GM19463 (cell line): ENCODE data around the gene RBM18.

Experiments used
- ATAC-seq: cut with Tn5 transposase; IDR thresholded peaks from one replicate; pipeline ENCODE4 v1.9.1; 2021; ENCODE audit warnings: mild to moderate bottlenecking, moderate library complexity; ENCODE audit not compliant: unreplicated experiment

The RBM18 gene

GRCh38 chr9:122225312-122226141 lies 39.1 kb downstream of the RBM18 start:
- no peak for ATAC-seq

DNA sequence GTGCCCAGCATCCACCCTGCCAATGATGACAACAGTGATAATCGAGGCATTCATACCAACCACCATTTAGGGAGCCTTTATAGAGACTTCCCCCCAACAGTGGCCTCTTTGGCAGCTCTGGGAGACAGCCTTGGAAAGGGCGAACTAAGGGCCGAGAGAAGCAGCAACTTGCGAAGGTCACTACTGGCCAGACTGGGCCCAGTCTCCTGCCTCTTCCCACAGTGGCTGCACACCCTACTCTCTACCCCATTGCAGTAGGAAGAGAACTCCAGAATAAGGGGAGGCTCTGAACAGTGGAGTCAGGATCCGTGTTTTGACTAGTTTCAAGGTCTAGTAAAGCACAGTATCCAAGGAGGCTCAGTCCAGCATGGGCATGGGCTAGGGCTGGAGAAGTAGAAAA lies 41.2 kb downstream of the RBM18 start:
- ATAC-seq: no peak

- no peak for ATAC-seq
Observed at GRCh38 chr9:122222791-122223190, 41.8 kb downstream of the RBM18 start.

- ATAC-seq: no peak
Observed at GRCh38 chr9:122221183-122221811, 43.3 kb downstream of the RBM18 start.

GRCh38 chr9:122220673-122221182 lies 43.9 kb downstream of the RBM18 start:
- ATAC-seq: no peak

GRCh38 chr9:122219856-122220672 lies 44.6 kb downstream of the RBM18 start:
- no peak for ATAC-seq

- no peak for ATAC-seq
Observed at GRCh38 chr9:122218935-122219855, 45.4 kb downstream of the RBM18 start.

DNA sequence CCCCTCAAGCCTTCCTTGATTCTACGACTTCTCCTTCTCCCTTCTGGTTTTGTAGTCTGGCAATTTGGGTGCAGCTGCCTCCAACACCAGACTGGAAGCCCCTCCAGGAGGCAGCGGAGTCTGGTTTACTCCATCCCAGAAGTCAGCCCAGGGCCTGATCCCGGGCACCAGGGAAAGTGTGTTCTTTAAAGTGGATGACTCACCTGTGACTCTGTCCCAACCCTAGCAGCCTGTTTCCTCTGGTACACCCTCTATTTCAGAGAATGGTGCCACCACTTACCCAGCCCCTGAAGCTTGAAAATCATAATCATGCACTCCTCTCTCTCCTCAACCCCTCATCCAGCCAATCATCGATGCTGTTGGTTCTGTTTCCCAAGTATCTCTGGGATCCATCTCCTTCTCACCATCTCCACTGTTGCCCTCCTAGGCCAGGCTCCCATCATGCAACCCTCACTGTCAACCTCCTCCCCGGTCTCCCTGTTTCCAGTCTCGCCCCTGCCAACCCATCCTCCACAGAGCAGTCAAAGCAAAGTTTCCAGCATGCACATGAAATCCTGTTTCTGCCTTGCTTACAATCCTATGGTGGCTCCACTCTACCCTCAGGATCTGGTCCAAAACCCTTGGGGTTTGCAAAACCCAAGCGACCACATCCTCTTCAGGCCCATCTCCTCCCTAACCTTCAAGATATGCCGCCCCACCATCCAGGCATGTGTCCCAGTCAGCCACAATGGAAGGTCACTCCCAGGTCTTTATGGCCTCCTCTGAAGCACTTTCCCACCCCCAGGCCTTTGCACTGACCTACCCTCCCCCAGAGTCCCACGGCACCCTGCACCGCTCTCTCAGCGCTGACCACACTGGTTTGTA lies 46.3 kb downstream of the RBM18 start:
- no peak for ATAC-seq

- no peak for ATAC-seq
Observed at GRCh38 chr9:122217640-122218039, 47.0 kb downstream of the RBM18 start.

GRCh38 chr9:122216798-122217418 lies 47.7 kb downstream of the RBM18 start:
- ATAC-seq: no peak

DNA sequence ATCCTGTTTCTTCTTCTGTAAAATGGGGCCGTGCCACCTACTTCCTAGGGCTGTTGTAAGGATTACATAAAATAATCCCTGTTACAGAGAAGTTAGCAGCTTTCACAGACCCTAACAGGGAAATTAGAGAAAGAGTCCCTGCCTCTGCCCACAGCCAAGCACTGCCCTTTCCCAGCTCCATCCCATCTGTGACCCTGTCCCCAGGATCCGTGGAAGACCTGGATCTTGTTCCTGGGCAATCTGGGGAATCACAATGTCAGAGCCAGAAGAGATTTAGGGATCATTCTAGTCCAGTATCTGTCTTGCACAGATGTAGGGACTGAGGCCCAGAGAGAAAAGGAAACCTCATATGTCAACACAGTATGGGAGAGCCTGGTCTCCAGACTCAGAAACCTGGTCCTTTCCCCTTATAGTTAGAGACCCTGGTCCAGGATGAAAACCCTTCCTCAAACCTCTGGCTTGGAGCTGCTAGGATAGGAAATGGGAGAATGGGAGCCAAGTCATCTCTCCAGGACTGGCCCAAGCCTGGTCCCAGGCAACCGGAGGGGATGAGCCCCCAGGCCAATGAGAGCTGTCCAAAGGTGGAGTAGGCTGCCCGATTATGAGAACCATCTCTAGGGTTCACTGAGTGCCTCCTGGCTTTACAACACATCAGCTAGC lies 48.4 kb downstream of the RBM18 start:
- ATAC-seq: no peak

DNA sequence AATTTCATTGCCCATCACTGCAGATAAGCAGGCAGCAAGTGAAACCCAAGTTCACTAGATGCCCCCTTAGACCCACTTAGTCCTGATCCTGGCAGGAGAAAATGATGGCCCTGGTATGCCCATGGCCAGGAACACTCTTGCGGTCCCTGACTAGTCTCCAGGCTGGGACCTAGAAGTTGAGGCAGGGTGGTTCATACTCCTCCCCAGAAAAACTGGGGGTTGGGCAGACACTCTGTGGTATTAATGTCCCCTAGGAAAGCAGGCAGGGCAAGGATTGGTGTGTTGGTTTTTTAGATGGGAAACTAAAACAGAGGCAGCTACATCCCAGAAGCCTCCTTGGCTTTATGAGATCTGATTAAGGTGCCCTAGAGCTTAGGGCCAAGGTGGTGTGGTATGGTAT lies 49.0 kb downstream of the RBM18 start:
- no peak for ATAC-seq

DNA sequence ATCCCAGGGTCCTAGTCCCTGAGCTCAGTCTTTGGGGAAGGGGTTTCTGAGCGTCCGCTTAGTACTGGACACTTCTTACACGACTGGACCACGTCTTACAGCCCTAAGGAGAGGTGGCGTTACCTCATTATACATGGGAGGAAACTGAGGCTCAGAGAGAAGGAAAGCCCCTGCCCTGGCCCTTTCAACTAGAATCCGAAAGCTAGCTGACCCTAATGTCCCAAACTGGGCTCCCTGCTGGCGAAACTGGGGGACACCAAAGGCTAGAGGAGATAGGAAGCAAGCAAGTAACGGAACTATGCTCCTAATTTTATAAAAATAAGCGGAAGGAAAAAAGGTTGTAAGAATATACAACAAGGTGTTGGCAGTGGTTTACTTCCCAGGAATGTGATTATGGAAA lies 50.1 kb downstream of the RBM18 start:
- no peak for ATAC-seq

GRCh38 chr9:122213589-122214413 lies 50.8 kb downstream of the RBM18 start:
- ATAC-seq: no peak

GRCh38 chr9:122213102-122213588 lies 51.5 kb downstream of the RBM18 start:
- ATAC-seq: no peak

DNA sequence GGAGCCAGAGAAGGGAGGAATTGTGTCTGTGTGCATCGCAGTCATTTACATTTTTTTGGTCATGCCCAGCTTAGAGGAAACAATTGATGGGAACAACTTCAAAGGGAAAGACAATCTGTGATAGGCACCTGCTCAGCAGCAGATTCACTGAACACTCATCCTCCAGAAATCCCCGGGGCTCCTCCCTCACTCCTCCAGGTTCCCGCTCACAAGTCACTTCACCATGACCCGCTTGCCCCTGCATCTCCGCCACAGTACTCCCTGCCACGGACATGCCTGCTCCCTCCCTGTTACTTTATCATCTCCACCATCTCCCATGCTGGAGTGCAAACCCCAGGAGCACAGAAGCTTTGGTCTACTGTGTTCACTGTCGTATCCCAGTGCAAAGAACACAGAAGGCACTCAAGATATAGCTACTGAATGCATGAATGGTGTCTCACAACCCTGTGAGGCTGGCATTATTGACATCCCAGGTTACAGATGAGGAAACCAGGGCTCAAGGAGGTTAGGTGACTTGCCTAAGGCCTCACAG lies 52.1 kb downstream of the RBM18 start:
- no peak for ATAC-seq

DNA sequence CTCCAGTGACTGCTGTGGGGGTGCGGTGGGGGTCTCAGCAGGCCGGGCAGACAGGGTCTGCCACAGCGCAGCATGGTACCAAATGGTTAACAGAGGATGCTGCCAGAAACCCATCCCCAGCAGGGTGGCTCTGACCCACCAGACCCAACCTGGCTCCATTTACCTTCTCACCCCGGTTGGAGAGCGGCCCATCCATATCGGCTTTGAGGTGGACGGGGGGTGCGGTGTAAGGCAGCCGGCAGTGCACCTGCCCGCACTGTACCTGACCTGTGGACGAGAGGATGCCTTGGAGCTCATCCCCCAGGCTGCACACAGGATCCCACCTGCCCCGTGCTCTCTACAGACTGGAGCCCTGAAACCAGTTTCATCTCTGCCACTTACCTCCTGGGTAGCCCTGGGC lies 55.2 kb downstream of the RBM18 start:
- no peak for ATAC-seq
